Neural cell (in vitro differentiated cells): ENCODE data around the gene ATP11A. TPM values are rescaled to one million over a fixed set of nuclear protein-coding genes. Genes with fewer than 3 reads are reported as not detected.

Source experiments
- H2AFZ ChIP-seq: fragments of 200-600, 300-800 bp; sonication (generic), shearing (Covaris generic); 2 replicates; pipeline ENCODE4 v1.6.0; 2014; ENCODE audit warnings: low read depth, mild to moderate bottlenecking, antibody characterized with exemption, low read length, moderate library complexity
- H3F3A ChIP-seq: fragments of 200-600 bp; shearing (Covaris generic); 2 replicates; pipeline ENCODE4 v1.6.1; 2016; ENCODE audit warnings: mild to moderate bottlenecking, moderate library complexity, mixed read lengths, antibody characterized with exemption, low read length; ENCODE audit not compliant: insufficient read depth, poor library complexity, severe bottlenecking
- H3K27ac ChIP-seq: fragments of 200-600, 300-800 bp; sonication (generic), shearing (Covaris generic); 2 replicates; pipeline ENCODE4 v1.5.1; 2014; ENCODE audit warnings: mild to moderate bottlenecking, low read length, moderate library complexity
- H3K27me3 ChIP-seq: fragments of 300-800, 200-600 bp; sonication (generic), shearing (Covaris generic); 2 replicates; pipeline ENCODE4 v1.6.0; 2014; ENCODE audit warnings: mild to moderate bottlenecking, low read depth, low read length, moderate library complexity; ENCODE audit not compliant: insufficient read depth
- H3K36me3 ChIP-seq: fragments of 300-800, 200-600 bp; sonication (generic), shearing (Covaris generic); 2 replicates; pipeline ENCODE4 v1.5.1; 2014; ENCODE audit warnings: mild to moderate bottlenecking, antibody characterized with exemption, low read length, moderate library complexity; ENCODE audit not compliant: insufficient read depth
- H3K4me2 ChIP-seq: fragments of 300-800, 200-600 bp; sonication (generic), shearing (Covaris generic); 2 replicates; pipeline ENCODE4 v1.6.0; 2014; ENCODE audit warnings: mild to moderate bottlenecking, low read length
- H3K4me3 ChIP-seq: fragments of 300-800, 200-600 bp; sonication (generic), shearing (Covaris generic); 2 replicates; pipeline ENCODE4 v1.5.1; 2014; ENCODE audit warnings: mild to moderate bottlenecking, low read length, moderate library complexity
- H3K79me2 ChIP-seq: fragments of 200-600 bp; shearing (Covaris generic); replicated peaks from 2 replicates; pipeline ENCODE4 v1.6.0; 2014; ENCODE audit warnings: mild to moderate bottlenecking, low read length, moderate library complexity; ENCODE audit not compliant: insufficient read depth
- H3K9ac ChIP-seq: fragments of 300-800, 200-600 bp; sonication (generic), shearing (Covaris generic); 2 replicates; pipeline ENCODE4 v1.6.1; 2016; ENCODE audit warnings: mild to moderate bottlenecking, low read length, mixed read lengths
- H3K9me2 ChIP-seq: fragments of 200-600 bp; shearing (Covaris generic); 2 replicates; pipeline ENCODE4 v1.6.1; 2016; ENCODE audit warnings: mild to moderate bottlenecking, low read length, mixed read lengths; ENCODE audit not compliant: insufficient read depth
- H3K9me3 ChIP-seq: fragments of 200-600, 300-800 bp; sonication (generic), shearing (Covaris generic); 2 replicates; pipeline ENCODE4 v1.6.1; 2016; ENCODE audit warnings: mild to moderate bottlenecking, mixed run types, low read length, moderate library complexity, mixed read lengths
- H4K20me1 ChIP-seq: fragments of 200-600 bp; shearing (Covaris generic); 2 replicates; pipeline ENCODE4 v1.6.1; 2016; ENCODE audit warnings: mild to moderate bottlenecking, mixed run types; ENCODE audit not compliant: insufficient read depth
- EP300 ChIP-seq: fragments of 450-650 bp; conservative IDR thresholded peaks from 2 replicates; pipeline ENCODE4 v1.6.1; 2014; ENCODE audit warnings: antibody characterized with exemption, mild to moderate bottlenecking, moderate library complexity; ENCODE audit not compliant: poor library complexity, severe bottlenecking
- EZH2 ChIP-seq: fragments of 200-600, 300-800 bp; shearing (Covaris generic), sonication (generic); IDR thresholded peaks from 2 replicates; pipeline ENCODE4 v1.6.1; 2014; ENCODE audit warnings: antibody characterized with exemption, low read length, borderline replicate concordance, mild to moderate bottlenecking; ENCODE audit not compliant: insufficient read depth, poor library complexity, severe bottlenecking
- MXI1 ChIP-seq: fragments of 450-650 bp; conservative IDR thresholded peaks from 2 replicates; pipeline ENCODE4 v1.6.1; 2014; ENCODE audit warnings: antibody characterized with exemption, mild to moderate bottlenecking; ENCODE audit not compliant: poor library complexity, severe bottlenecking
- POLR2AphosphoS5 ChIP-seq: IDR thresholded peaks from 2 replicates; pipeline ENCODE4 v1.6.1; 2012
- RAD21 ChIP-seq: fragments of 450-650 bp; conservative IDR thresholded peaks from 2 replicates; pipeline ENCODE4 v1.6.1; 2014; ENCODE audit warnings: antibody characterized with exemption, mild to moderate bottlenecking, moderate library complexity
- REST ChIP-seq: IDR thresholded peaks from 2 replicates; pipeline ENCODE4 v1.6.1; 2012; ENCODE audit warnings: borderline replicate concordance
- SMC3 ChIP-seq: fragments of 450-650 bp; conservative IDR thresholded peaks from 2 replicates; pipeline ENCODE4 v1.6.1; 2014; ENCODE audit warnings: antibody characterized with exemption, mild to moderate bottlenecking, moderate library complexity; ENCODE audit not compliant: poor library complexity
- TAF1 ChIP-seq: IDR thresholded peaks from 2 replicates; pipeline ENCODE4 v1.6.1; 2012; ENCODE audit warnings: low read depth
- polyA plus RNA-seq: library from polyadenylated mRNA; depleted of rRNA; stranded (reverse); fragments of >200 nt; gene quantifications from 2 replicates; pipeline ENCODE4 v1.2.3, GENCODE V29; 2014

ATP11A gene
- polyA plus RNA-seq, 1 donor from 2014 or later = 3.0 TPM

GRCh38 chr13:112777637-112778406, 88.0 kb downstream of the ATP11A start:
- H3K27ac ChIP-seq = no peak overlapping the region
- H2AFZ ChIP-seq = no peak overlapping the region
- H3K9me3 ChIP-seq = no peaks in the 10 kb centered on the region
- H3K27me3 ChIP-seq = no peaks in the 10 kb centered on the region
- H3K9ac ChIP-seq = no peak overlapping the region
- no peaks in the 10 kb centered on the region for H3K9me2 ChIP-seq
- no peaks in the 10 kb centered on the region for H4K20me1 ChIP-seq
- H3K4me2 ChIP-seq = no peak overlapping the region
- no peak overlapping the region for H3K4me3 ChIP-seq
- H3K36me3 ChIP-seq = no peaks in the 10 kb centered on the region
- no peak for TF ChIP-seq RAD21
- no peaks in the 10 kb centered on the region for H3F3A ChIP-seq
- H3K79me2 ChIP-seq = no peaks in the 10 kb centered on the region

- no peaks in the 10 kb centered on the region for H3K9me2 ChIP-seq
- no peaks in the 10 kb centered on the region for H3F3A ChIP-seq
- no peaks in the 10 kb centered on the region for H3K9me3 ChIP-seq
- TF ChIP-seq REST (no peak), MXI1 (no peak), SMC3 (no peak), EZH2 (no peak), POLR2AphosphoS5 (no peak)
- H2AFZ ChIP-seq = no peak overlapping the region
- no peak overlapping the region for H3K27ac ChIP-seq
- no peaks in the 10 kb centered on the region for H4K20me1 ChIP-seq
- H3K36me3 ChIP-seq = no peaks in the 10 kb centered on the region
- H3K79me2 ChIP-seq = no peaks in the 10 kb centered on the region
- H3K4me3 ChIP-seq = no peak overlapping the region
- no peak overlapping the region for H3K9ac ChIP-seq
- H3K4me2 ChIP-seq = no peak overlapping the region
- no peaks in the 10 kb centered on the region for H3K27me3 ChIP-seq
These were observed 90.2 kb downstream of the ATP11A start for GRCh38 chr13:112779856-112780604.

- Histone ChIP-seq H2AFZ (no peak overlapping the region), H3K4me3 (no peak overlapping the region)
These were observed 91.4 kb downstream of the ATP11A start for GRCh38 chr13:112781287-112781686.

More at GRCh38 chr13:112781287-112781686, 91.4 kb downstream of the ATP11A start:
- H3K36me3 ChIP-seq = no peaks in the 10 kb centered on the region
- H3K79me2 ChIP-seq = no peaks in the 10 kb centered on the region
- no peaks in the 10 kb centered on the region for H3K27me3 ChIP-seq
- no peaks in the 10 kb centered on the region for H4K20me1 ChIP-seq
- no peak overlapping the region for H3K27ac ChIP-seq
- no peak overlapping the region for H3K4me2 ChIP-seq
- H3F3A ChIP-seq = no peaks in the 10 kb centered on the region
- H3K9ac ChIP-seq = no peak overlapping the region
- no peaks in the 10 kb centered on the region for H3K9me3 ChIP-seq
- H3K9me2 ChIP-seq = no peaks in the 10 kb centered on the region
- TF ChIP-seq MXI1 = no peak
- TF ChIP-seq EZH2 = no peak
- no peak for TF ChIP-seq EP300
- no peak for TF ChIP-seq SMC3
- TF ChIP-seq TAF1 = no peak
